HG03469 (cell line): ENCODE data around the gene MINDY3.

Experiments used
- ATAC-seq: cut with Tn5 transposase; IDR thresholded peaks from one replicate; pipeline ENCODE4 v1.9.1; 2021; ENCODE audit warnings: mild to moderate bottlenecking, moderate library complexity, moderate number of reproducible peaks; ENCODE audit not compliant: unreplicated experiment

MINDY3 gene

DNA sequence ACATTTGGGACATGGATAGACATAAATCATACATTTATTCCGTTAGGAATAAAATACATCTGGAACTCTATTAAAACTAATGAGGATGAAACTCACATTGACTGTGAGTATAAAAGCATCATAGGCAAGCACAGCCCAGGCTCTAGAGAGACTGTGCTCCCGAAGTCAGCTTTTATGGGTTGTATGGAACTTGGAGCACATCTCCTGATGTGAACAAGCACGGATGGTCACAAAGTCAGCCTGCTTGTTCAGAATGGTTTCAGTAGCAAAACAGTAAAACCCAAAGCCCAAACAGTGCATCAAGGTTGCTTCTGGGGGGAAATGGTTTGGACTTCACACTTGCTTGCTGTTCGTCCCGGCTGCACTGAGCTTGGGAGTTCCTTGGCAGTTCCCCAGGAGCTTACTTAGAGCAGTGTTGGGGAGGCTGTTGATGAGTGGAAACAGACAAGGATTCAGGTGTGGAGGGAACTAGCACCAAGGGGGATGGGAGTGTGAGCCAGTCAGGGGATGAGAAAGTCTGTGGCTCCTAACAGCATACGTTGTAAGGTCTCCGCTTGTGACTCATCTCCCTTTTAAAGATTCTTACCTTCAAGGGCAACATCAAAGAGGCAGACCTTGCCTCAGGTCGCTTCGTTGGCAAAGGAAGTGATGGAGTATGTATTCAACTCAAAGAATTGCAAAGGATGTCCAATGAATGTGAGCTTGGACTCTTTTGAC lies 120.9 kb downstream of the MINDY3 start:
- ATAC-seq: no peak

DNA sequence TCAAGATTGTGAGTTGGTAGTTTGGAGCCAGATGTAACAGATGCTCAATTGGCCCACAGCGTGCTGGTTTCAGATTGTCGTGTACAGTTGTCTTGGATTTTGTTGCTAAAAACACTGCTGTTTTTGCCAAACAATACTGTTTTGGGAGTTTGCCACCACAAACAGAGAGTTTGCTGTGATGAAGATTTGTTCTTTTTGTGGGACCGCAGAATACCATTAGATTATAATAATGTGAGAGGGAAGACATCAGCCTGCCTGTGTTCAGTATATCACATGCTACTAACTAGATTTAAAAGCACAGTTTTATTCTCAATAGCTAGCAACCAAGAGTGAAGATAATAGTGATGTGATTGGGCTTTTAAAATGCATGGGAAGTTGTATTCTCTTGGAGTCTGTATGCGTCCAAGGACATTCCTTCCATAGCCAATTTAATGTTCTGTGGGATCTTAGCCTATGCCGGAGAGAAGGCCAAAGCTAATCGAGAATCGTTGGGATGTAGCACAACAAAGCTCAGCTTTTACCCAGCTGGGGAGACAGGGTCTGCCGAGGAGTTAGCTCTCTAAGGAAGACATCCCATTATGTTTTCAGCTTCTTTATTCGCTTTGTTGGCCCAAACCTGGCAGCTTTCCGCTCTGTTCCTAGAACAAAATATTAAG lies 121.9 kb downstream of the MINDY3 start:
- ATAC-seq: no peak

DNA sequence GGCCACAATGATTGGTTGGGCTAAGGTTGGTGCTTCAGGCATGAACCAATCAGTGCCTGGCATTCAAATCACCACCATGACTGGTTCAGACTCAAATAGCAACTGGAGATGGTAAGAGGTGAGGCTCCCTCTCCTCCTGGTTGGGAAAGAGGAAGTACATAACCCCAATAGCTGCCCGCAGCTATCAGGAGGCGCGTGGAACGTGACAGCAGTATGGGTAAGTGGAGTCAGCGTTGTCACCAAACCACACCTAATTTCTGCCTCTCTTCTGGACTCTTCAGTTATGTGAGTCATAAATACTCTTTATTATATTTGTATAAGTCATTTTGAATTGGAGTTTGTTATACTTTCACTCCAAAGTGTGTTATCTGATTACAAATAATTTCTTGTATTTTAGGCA lies 122.7 kb downstream of the MINDY3 start:
- ATAC-seq: no peak

DNA sequence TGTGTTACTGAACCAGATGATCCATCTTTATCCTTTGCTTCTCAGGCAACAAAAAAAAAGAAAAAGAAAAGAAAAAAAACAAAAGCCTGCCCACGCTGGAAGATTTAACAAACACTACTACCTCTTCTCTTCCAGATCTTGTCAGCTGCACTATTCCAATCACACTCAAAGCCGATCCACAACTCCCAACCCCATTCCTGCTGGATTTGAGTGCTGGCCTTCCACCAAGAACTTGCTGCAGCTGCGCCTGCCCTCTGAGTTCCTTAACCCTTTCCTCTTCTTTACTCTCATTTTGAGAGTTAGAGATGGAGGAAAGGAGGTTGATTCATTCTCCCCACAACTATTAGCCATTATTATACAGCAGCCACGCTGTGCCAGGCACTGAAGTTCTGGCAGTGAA lies 124.5 kb downstream of the MINDY3 start:
- ATAC-seq: no peak

DNA sequence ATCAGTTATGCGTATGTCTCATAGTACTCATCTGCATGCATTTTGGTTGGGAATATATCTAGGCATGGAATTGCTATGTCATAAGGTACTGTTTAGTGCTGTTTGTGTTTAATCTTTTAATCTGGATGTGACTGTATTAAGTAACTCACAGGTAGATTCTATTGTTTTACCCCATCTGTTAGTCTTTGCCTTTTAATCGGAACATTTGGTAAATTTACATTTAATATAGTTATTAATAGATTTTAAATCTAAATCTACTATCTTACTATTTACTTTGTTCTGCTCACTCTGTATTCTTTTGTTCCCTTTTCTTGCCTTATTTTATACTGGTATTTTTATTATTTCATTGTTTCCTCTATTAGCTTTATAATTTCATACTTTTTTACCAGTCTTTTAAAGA lies 130.0 kb downstream of the MINDY3 start:
- ATAC-seq: no peak

DNA sequence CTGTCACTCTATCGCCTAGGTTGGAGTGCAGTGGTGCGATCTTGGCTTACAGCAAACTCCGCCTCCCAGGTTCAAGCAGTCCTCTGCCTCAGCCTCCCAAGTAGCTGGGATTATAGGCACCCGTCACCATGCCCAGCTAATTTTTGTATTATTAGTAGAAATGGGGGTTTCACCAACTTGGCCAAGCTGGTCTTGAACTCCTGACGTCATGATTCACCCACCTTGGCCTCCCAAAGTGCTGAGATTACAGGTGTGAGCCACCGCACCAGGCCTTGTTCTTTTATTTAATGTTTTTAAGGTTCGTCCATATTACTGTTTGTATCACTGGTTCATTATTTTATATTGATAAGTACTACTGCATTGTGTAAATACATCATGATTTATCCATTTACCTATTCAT lies 130.4 kb downstream of the MINDY3 start:
- no peak for ATAC-seq
